Endodermal cell (in vitro differentiated cells): Measurements from ENCODE around the gene HOMER3. TPM values are rescaled to one million over a fixed set of nuclear protein-coding genes. Genes with fewer than 3 reads are reported as not detected.

ENCODE experiments used
- DNase-seq: peaks from one replicate; pipeline ENCODE4 v3.0.0-alpha.2; 2017
- H3K27ac ChIP-seq: 2 replicates; pipeline ENCODE4 v1.5.1; 2013; ENCODE audit warnings: mild to moderate bottlenecking, low read depth, low read length, moderate library complexity
- H3K27me3 ChIP-seq: 2 replicates; pipeline ENCODE4 v1.6.1; 2013; ENCODE audit warnings: mild to moderate bottlenecking, low read length, moderate library complexity; ENCODE audit not compliant: insufficient read depth, control insufficient read depth, poor library complexity, severe bottlenecking
- H3K36me3 ChIP-seq: 2 replicates; pipeline ENCODE4 v1.7.0; 2013; ENCODE audit warnings: mild to moderate bottlenecking, low read length, moderate library complexity; ENCODE audit not compliant: control insufficient read depth, insufficient read depth
- H3K4me1 ChIP-seq: one replicate; pipeline ENCODE4 v1.7.0; 2013; ENCODE audit warnings: low read length; ENCODE audit not compliant: control insufficient read depth, insufficient read depth
- H3K4me3 ChIP-seq: 2 replicates; pipeline ENCODE4 v1.5.1; 2013; ENCODE audit warnings: mild to moderate bottlenecking, low read length, moderate library complexity
- H3K9ac ChIP-seq: 2 replicates; pipeline ENCODE4 v1.6.1; 2013; ENCODE audit warnings: mild to moderate bottlenecking, low read length, moderate library complexity; ENCODE audit not compliant: poor library complexity, severe bottlenecking; ENCODE audit errors: extremely low read depth
- H3K9me3 ChIP-seq: 2 replicates; pipeline ENCODE4 v1.6.1; 2013; ENCODE audit warnings: mild to moderate bottlenecking, low read length, moderate library complexity; ENCODE audit not compliant: control insufficient read depth
- H3K27ac Mint-ChIP-seq: 2 replicates; pipeline ENCODE4 v1.8.0; 2020; ENCODE audit warnings: mixed read lengths
- H3K27me3 Mint-ChIP-seq: 2 replicates; pipeline ENCODE4 v1.8.0; 2021; ENCODE audit warnings: mild to moderate bottlenecking, mixed read lengths; ENCODE audit not compliant: insufficient read depth
- H3K36me3 Mint-ChIP-seq: 2 replicates; pipeline ENCODE4 v1.8.0; 2020; ENCODE audit warnings: low read depth, mixed read lengths
- H3K4me1 Mint-ChIP-seq: 2 replicates; pipeline ENCODE4 v1.8.0; 2020; ENCODE audit warnings: mixed read lengths
- H3K4me3 Mint-ChIP-seq: 2 replicates; pipeline ENCODE4 v1.8.0; 2020; ENCODE audit warnings: mild to moderate bottlenecking, moderate library complexity, mixed read lengths
- H3K9me3 Mint-ChIP-seq: 2 replicates; pipeline ENCODE4 v1.8.0; 2020; ENCODE audit warnings: mild to moderate bottlenecking, mixed read lengths
- CTCF ChIP-seq: fragments of 200-600 bp; sonication (generic); conservative IDR thresholded peaks from 2 replicates; pipeline ENCODE4 v1.5.0; 2021; ENCODE audit warnings: antibody characterized with exemption, mild to moderate bottlenecking
- WGBS, 2 experiments: methylation state at CpG; one replicate each; pipeline versions ENCODE4 v1.1.5 to v1.1.7; 2013; ENCODE audit warnings: missing lambda C conversion rate in 2 of 2, mixed read lengths in 1 of 2; ENCODE audit not compliant: insufficient coverage in 1 of 2, insufficient read length in 1 of 2; 5-methylcytosine and 5-hydroxymethylcytosine counted together
- total RNA-seq, 2 donors: library from RNA; stranded (reverse); fragmentation: NEBNext Ultra II Directional in 1 of 2; extraction: Animal tissue kit (Norgen Biotek cat#: 25700) in 1 of 2; gene quantifications; 2 replicates in 1 of 2; 3 replicates in 1 of 2; pipeline ENCODE4 v1.2.1, GENCODE V29; 2021

Gene HOMER3
- total RNA-seq, 2 donors from 2014 or later = 21.5 to 31.2 TPM

- Mint-ChIP-seq H3K36me3 (peaks cover 9% of the 10 kb centered on the region), H3K4me1 (no peaks in the 10 kb centered on the region), H3K27ac (no peak overlapping the region), H3K27me3 (peaks cover 13% of the 10 kb centered on the region), H3K9me3 (no peaks in the 10 kb centered on the region), H3K4me3 (peak overlapping the region; percentile 65)
- H3K27ac ChIP-seq = no peak overlapping the region
- DNase-seq = peak; percentile 67
- peak; percentile 21 for TF ChIP-seq CTCF
- H3K36me3 ChIP-seq = no peaks in the 10 kb centered on the region
- no peak overlapping the region for H3K4me3 ChIP-seq
- WGBS, 2 experiments = 36 to 39% methylated on average over 17 to 33 of the region's 33 CpGs
- no peaks in the 10 kb centered on the region for H3K4me1 ChIP-seq
- no peaks in the 10 kb centered on the region for H3K27me3 ChIP-seq
- no peak overlapping the region for H3K9ac ChIP-seq
- H3K9me3 ChIP-seq = no peaks in the 10 kb centered on the region
These were observed 44.6 kb downstream of the HOMER3 start for GRCh38 chr19:18896421-18896841.

GRCh38 chr19:18895824-18896341 lies 45.1 kb downstream of the HOMER3 start, which contains the start of gene CERS1:
TSS of gene CERS1 (minus strand) at chr19:18896158. CDS start at chr19:18896072, 86 bp downstream.
- H3K4me3 Mint-ChIP-seq = peak within 1 kb of the TSS; percentile 69
- H3K27ac Mint-ChIP-seq = no peak within 1 kb of the TSS
- H3K9ac ChIP-seq = peak within 1 kb of the TSS; percentile 20
- H3K4me3 ChIP-seq = peak within 1 kb of the TSS; percentile 78
- H3K9me3 Mint-ChIP-seq = no peaks in the 10 kb centered on the region
- no peaks in the 10 kb centered on the region for H3K36me3 ChIP-seq
- H3K27me3 ChIP-seq = no peaks in the 10 kb centered on the region
- peak within 1 kb of the TSS; percentile 82 for H3K27ac ChIP-seq
- H3K36me3 Mint-ChIP-seq = peaks cover 6% of the 10 kb centered on the region
- DNase-seq = peak; percentile 78
- TF ChIP-seq CTCF = no peak
- no peaks in the 10 kb centered on the region for H3K9me3 ChIP-seq
- no peaks in the 10 kb centered on the region for H3K4me1 ChIP-seq
- peaks cover 13% of the 10 kb centered on the region for H3K27me3 Mint-ChIP-seq
- WGBS, 2 experiments = 0 to 1% methylated on average over 24 to 89 of the region's 89 CpGs
- no peaks in the 10 kb centered on the region for H3K4me1 Mint-ChIP-seq

GRCh38 chr19:18895038-18895823 lies 45.8 kb downstream of the HOMER3 start:
- Histone ChIP-seq H3K36me3 (no peaks in the 10 kb centered on the region), H3K27me3 (no peaks in the 10 kb centered on the region), H3K4me1 (no peaks in the 10 kb centered on the region), H3K27ac (peak overlapping the region; percentile 82), H3K9me3 (no peaks in the 10 kb centered on the region), H3K9ac (peak overlapping the region; percentile 20), H3K4me3 (peak overlapping the region; percentile 78)
- H3K9me3 Mint-ChIP-seq = no peaks in the 10 kb centered on the region
- no peak overlapping the region for H3K27ac Mint-ChIP-seq
- WGBS, 2 experiments = 0 to 1% methylated on average over 40 to 72 of the region's 72 CpGs
- DNase-seq = peak; percentile 93
- peak overlapping the region; percentile 69 for H3K4me3 Mint-ChIP-seq
- TF ChIP-seq CTCF = peak; percentile 81
- H3K4me1 Mint-ChIP-seq = no peaks in the 10 kb centered on the region
- peaks cover 3% of the 10 kb centered on the region for H3K36me3 Mint-ChIP-seq
- H3K27me3 Mint-ChIP-seq = peaks cover 13% of the 10 kb centered on the region
